CD4-positive, alpha-beta T cell (primary cell): ENCODE results near the gene CNTN6. TPM values are rescaled to one million over a fixed set of nuclear protein-coding genes. Genes with fewer than 3 reads are reported as not detected.

ENCODE experiments used
- ATAC-seq: fragments of 200-7000 bp; cut with Tn5 transposase; one replicate; pipeline ENCODE4 v1.10.0; 2022; ENCODE audit warnings: mild to moderate bottlenecking; ENCODE audit not compliant: poor library complexity
- CTCF ChIA-PET: fragments of 350-600 bp; sonication (Branson Sonifier 250); formaldehyde crosslinking; loops from one replicate; lab custom pipeline; 2021; ENCODE audit warnings: antibody characterized with exemption, inconsistent platforms; lab: Charles Lee
- POLR2A ChIA-PET: fragments of 350-600 bp; sonication (Branson Sonifier 250); formaldehyde crosslinking; loops from one replicate; lab custom pipeline; 2021; ENCODE audit warnings: antibody characterized with exemption, inconsistent platforms; lab: Charles Lee
- DNase-seq, 14 experiments: peaks; one replicate each; pipeline ENCODE4 v3.0.0-alpha.2; 2013 to 2020; ENCODE audit warnings: mixed read lengths in 2 of 14
- H3K27ac ChIP-seq, 2 donors: one replicate each; pipeline versions ENCODE4 v1.5.1 to v1.7.0; 2013; ENCODE audit warnings: low read length in 2 of 2, low read depth in 1 of 2, mild to moderate bottlenecking in 1 of 2
- H3K27me3 ChIP-seq, 2 experiments: 1 replicate in 1 of 2; 2 replicates in 1 of 2; pipeline versions ENCODE4 v1.6.1 to v1.7.0; 2013; ENCODE audit warnings: low read length in 2 of 2, control low read depth in 1 of 2, mild to moderate bottlenecking in 1 of 2, moderate library complexity in 1 of 2; ENCODE audit not compliant: insufficient read depth in 2 of 2, control insufficient read depth in 1 of 2
- H3K36me3 ChIP-seq: one replicate; pipeline ENCODE4 v1.6.1; 2013; ENCODE audit warnings: low read length, control low read depth; ENCODE audit not compliant: insufficient read depth
- H3K4me1 ChIP-seq: one replicate; pipeline ENCODE4 v1.6.1; 2013; ENCODE audit warnings: low read length, control low read depth; ENCODE audit not compliant: insufficient read depth
- H3K4me3 ChIP-seq: one replicate; pipeline ENCODE4 v1.5.1; 2013; ENCODE audit warnings: mild to moderate bottlenecking, low read length, moderate library complexity
- H3K9me3 ChIP-seq, 2 experiments: 1 replicate in 1 of 2; 2 replicates in 1 of 2; pipeline versions ENCODE4 v1.6.1 to v1.7.0; 2013; ENCODE audit warnings: low read length in 2 of 2, mild to moderate bottlenecking in 2 of 2, control low read depth in 1 of 2, moderate library complexity in 1 of 2; ENCODE audit not compliant: control insufficient read depth in 1 of 2, insufficient read depth in 1 of 2
- H3K27ac Mint-ChIP-seq: one replicate; pipeline ENCODE4 v1.8.0; 2020; ENCODE audit warnings: mixed read lengths
- H3K27me3 Mint-ChIP-seq: one replicate; pipeline ENCODE4 v1.8.0; 2021; ENCODE audit warnings: mixed read lengths
- H3K36me3 Mint-ChIP-seq: one replicate; pipeline ENCODE4 v1.8.0; 2021; ENCODE audit warnings: low read depth, mixed read lengths
- H3K4me1 Mint-ChIP-seq: one replicate; pipeline ENCODE4 v1.8.0; 2021; ENCODE audit warnings: low read depth, mixed read lengths
- H3K4me3 Mint-ChIP-seq: one replicate; pipeline ENCODE4 v1.8.0; 2020; ENCODE audit warnings: mild to moderate bottlenecking, mixed read lengths
- H3K9me3 Mint-ChIP-seq: one replicate; pipeline ENCODE4 v1.8.0; 2020; ENCODE audit warnings: mixed read lengths
- CTCF ChIP-seq: fragments of 200-600 bp; IDR thresholded peaks from one replicate; pipeline ENCODE4 v1.8.0; 2022; ENCODE audit warnings: antibody characterized with exemption, mild to moderate bottlenecking
- intact Hi-C, 2 experiments: fragments of 100-400 bp; cut with DNase I in 1 of 2; cut with micrococcal nuclease in 1 of 2; formaldehyde crosslinking; loops; one replicate each; pipeline versions ENCODE4 v1.15.1 to v1.9.0; 2023 to 2025; cut with DNase I, micrococcal nuclease
- total RNA-seq, 174 experiments: library from RNA in 2 of 174; stranded (reverse) in 2 of 174; gene quantifications; one replicate each; pipeline ENCODE4 v1.2.3 and lab custom pipeline; 2021 to 2026

CNTN6 gene
- total RNA-seq, 2 experiments from 2014 or later, result not detected

GRCh38 chr3:1423566-1424089 is 330.8 kb downstream of the CNTN6 start:
- H3K4me3 ChIP-seq, result no peak overlapping the region
- H3K27ac ChIP-seq, result no peak overlapping the region
- no peaks in the 10 kb centered on the region for H3K27me3 Mint-ChIP-seq
- no peaks in the 10 kb centered on the region for H3K36me3 ChIP-seq
- CTCF ChIA-PET, result no interaction called here
- DNase-seq (no peak), ATAC-seq (no peak)
- H3K9me3 ChIP-seq, result no peaks in the 10 kb centered on the region
- H3K27ac Mint-ChIP-seq, result no peak overlapping the region
- no peaks in the 10 kb centered on the region for H3K4me1 ChIP-seq
- H3K4me3 Mint-ChIP-seq, result no peak overlapping the region
- no peak for TF ChIP-seq CTCF
- H3K36me3 Mint-ChIP-seq, result no peaks in the 10 kb centered on the region
- H3K9me3 Mint-ChIP-seq, result peaks cover 6% of the 10 kb centered on the region
- no peaks in the 10 kb centered on the region for H3K4me1 Mint-ChIP-seq
- H3K27me3 ChIP-seq, result no peaks in the 10 kb centered on the region
- POLR2A ChIA-PET, result no interaction called here
- intact Hi-C loops, result no loop called here

GRCh38 chr3:1439395-1439794 is 346.6 kb downstream of the CNTN6 start:
- ChIA-PET POLR2A (interaction anchor here (0.6 kb wide), 1 partner anchor 240 kb away, joined by 3 read pairs; no protein-coding TSS in a partner anchor), CTCF (no interaction called here)
- no peak overlapping the region for H3K27ac ChIP-seq
- H3K36me3 ChIP-seq, result no peaks in the 10 kb centered on the region
- no peaks in the 10 kb centered on the region for H3K36me3 Mint-ChIP-seq
- peaks cover 3% of the 10 kb centered on the region for H3K9me3 Mint-ChIP-seq
- no peaks in the 10 kb centered on the region for H3K27me3 Mint-ChIP-seq
- H3K4me1 ChIP-seq, result no peaks in the 10 kb centered on the region
- DNase-seq (peak in 1 of 14 experiments; percentile 4), ATAC-seq (no peak)
- intact Hi-C loops, result no loop called here
- no peak overlapping the region for H3K4me3 Mint-ChIP-seq
- H3K27ac Mint-ChIP-seq, result no peak overlapping the region
- no peak for TF ChIP-seq CTCF
- H3K4me3 ChIP-seq, result no peak overlapping the region
- H3K9me3 ChIP-seq, result peaks cover 0 to 10% of the 10 kb centered on the region in 2 experiments
- H3K4me1 Mint-ChIP-seq, result no peaks in the 10 kb centered on the region
- no peaks in the 10 kb centered on the region for H3K27me3 ChIP-seq

GRCh38 chr3:1442271-1442670 is 349.4 kb downstream of the CNTN6 start:
- Mint-ChIP-seq H3K27ac (no peak overlapping the region), H3K4me3 (no peak overlapping the region), H3K4me1 (no peaks in the 10 kb centered on the region), H3K9me3 (peaks cover 3% of the 10 kb centered on the region), H3K27me3 (no peaks in the 10 kb centered on the region), H3K36me3 (no peaks in the 10 kb centered on the region)
- DNase-seq (no peak), ATAC-seq (no peak)
- Histone ChIP-seq H3K4me3 (no peak overlapping the region), H3K27me3 (no peaks in the 10 kb centered on the region), H3K9me3 (peaks cover 0 to 10% of the 10 kb centered on the region in 2 experiments), H3K27ac (no peak overlapping the region), H3K4me1 (no peaks in the 10 kb centered on the region), H3K36me3 (no peaks in the 10 kb centered on the region)
- POLR2A ChIA-PET, result no interaction called here
- CTCF ChIA-PET, result no interaction called here
- intact Hi-C loops, result no loop called here
- TF ChIP-seq CTCF, result no peak
